ENCODE data around the gene B3GNT2. TPM values are rescaled to one million over a fixed set of nuclear protein-coding genes. Genes with fewer than 3 reads are reported as not detected.

The B3GNT2 gene
- total RNA-seq, 1 donor from 2014 or later = 22.6 TPM

- no peak for TF ChIP-seq CTCF (conservative IDR thresholded peaks at IDR 0.05; ENCODE audit: low read depth, low read length)
- no peak overlapping the region for H3K4me3 ChIP-seq (ENCODE audit: low read depth, low read length)
- no peak for DNase-seq (ENCODE audit: low read depth)
Observed at GRCh38 chr2:62270728-62271127, 74.8 kb downstream of the B3GNT2 start.

All from epithelial cell of proximal tubule (primary cell).